ENCODE results near the gene MTARC2.

DNA sequence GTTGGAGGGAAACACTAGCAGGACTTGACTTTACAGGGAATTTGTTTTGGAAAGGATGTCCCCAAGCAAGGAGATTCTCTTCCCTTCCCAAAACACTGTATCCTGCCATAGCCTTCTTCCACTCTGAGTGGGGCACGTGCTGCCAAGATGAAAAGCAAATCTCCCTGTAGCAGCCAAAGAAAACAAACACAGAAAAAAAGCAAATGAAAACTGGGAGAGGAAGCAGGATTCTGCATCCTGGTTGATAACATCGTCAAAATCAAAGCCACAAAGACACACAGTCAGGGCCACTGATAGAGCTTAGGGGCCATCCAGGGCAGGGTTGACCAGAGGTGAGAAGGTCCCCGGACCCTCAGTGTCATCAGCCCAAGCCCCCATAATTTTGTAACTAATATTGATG, 16.0 kb upstream of the MTARC2 start:
- TF ChIP-seq ZNF709 (CRISPR knock-in tag; IDR thresholded peaks at IDR 0.05) = no peak
- TF ChIP-seq MYC (CRISPR knock-in tag; IDR thresholded peaks at IDR 0.05; ENCODE audit: borderline replicate concordance) = no peak
- TF ChIP-seq MIER3 (CRISPR knock-in tag; IDR thresholded peaks at IDR 0.05; ENCODE audit: borderline replicate concordance) = no peak
- TF ChIP-seq FOXP1 (IDR thresholded peaks at IDR 0.05) = no peak
- no peak for TF ChIP-seq FOXP1 (CRISPR knock-in tag; IDR thresholded peaks at IDR 0.05)
- TF ChIP-seq CTCF (CRISPR knock-in tag; IDR thresholded peaks at IDR 0.05) = no peak
- no peak for TF ChIP-seq EED (CRISPR knock-in tag; IDR thresholded peaks at IDR 0.05)
- TF ChIP-seq DMAP1 (CRISPR knock-in tag; IDR thresholded peaks at IDR 0.05) = no peak
- TF ChIP-seq EZH2 (conservative IDR thresholded peaks at IDR 0.05; ENCODE audit: low read depth, low read length) = no peak
- TF ChIP-seq ATF5 (CRISPR knock-in tag; IDR thresholded peaks at IDR 0.05; ENCODE audit: low read depth) = no peak
- no peak for TF ChIP-seq POLR2A (IDR thresholded peaks at IDR 0.05; ENCODE audit: insufficient read depth in 1 of 2, low read depth in 2 of 2, low read length in 2 of 2)
- no peak for TF ChIP-seq PBX3 (CRISPR knock-in tag; IDR thresholded peaks at IDR 0.05; ENCODE audit: borderline replicate concordance)
- TF ChIP-seq ISL2 (CRISPR knock-in tag; IDR thresholded peaks at IDR 0.05) = no peak

Measured in HepG2 (cell line).